BLaER1 treated with 17β-estradiol and CSF1 and Interleukin-3, amounts not matched to agents 10 nM and 100 nM (cell line): ENCODE results near the gene SDK2.
"Not testable (repeated sequence)": the region's sequence is repeated elsewhere in the genome, so short reads cannot be mapped to it uniquely, and the experiment has no call there.

Experiments used
- H3K27ac ChIP-seq, 11 experiments: shearing (Covaris generic); formaldehyde crosslinking; 2 replicates each; pipeline ENCODE4 v1.8.1; 2022
- H3K27me3 ChIP-seq, 11 experiments: shearing (Covaris generic); formaldehyde crosslinking; 2 replicates each; pipeline ENCODE4 v1.8.1; 2022
- H3K36me3 ChIP-seq, 11 experiments: shearing (Covaris generic); formaldehyde crosslinking; 2 replicates each; pipeline ENCODE4 v1.8.1; 2022
- H3K4me1 ChIP-seq, 10 experiments: shearing (Covaris generic); formaldehyde crosslinking; 2 replicates each; pipeline ENCODE4 v1.8.1; 2022
- H3K4me2 ChIP-seq, 11 experiments: shearing (Covaris generic); formaldehyde crosslinking; 2 replicates each; pipeline ENCODE4 v1.8.1; 2022
- H3K4me3 ChIP-seq, 10 experiments: shearing (Covaris generic); formaldehyde crosslinking; 2 replicates each; pipeline ENCODE4 v1.8.1; 2022
- H3K9ac ChIP-seq, 11 experiments: shearing (Covaris generic); formaldehyde crosslinking; 2 replicates each; pipeline ENCODE4 v1.8.1; 2022
- H3K9me3 ChIP-seq, 11 experiments: shearing (Covaris generic); formaldehyde crosslinking; replicated peaks in 1 of 11; 2 replicates each; pipeline ENCODE4 v1.8.1; 2022
- H4K20me1 ChIP-seq, 11 experiments: shearing (Covaris generic); formaldehyde crosslinking; 2 replicates each; pipeline ENCODE4 v1.8.1; 2022
- Cebpa-rat ChIP-seq, 11 experiments: shearing (Covaris generic); IDR thresholded peaks; 2 replicates each; pipeline ENCODE4 v1.8.1; 2022

Gene SDK2

DNA sequence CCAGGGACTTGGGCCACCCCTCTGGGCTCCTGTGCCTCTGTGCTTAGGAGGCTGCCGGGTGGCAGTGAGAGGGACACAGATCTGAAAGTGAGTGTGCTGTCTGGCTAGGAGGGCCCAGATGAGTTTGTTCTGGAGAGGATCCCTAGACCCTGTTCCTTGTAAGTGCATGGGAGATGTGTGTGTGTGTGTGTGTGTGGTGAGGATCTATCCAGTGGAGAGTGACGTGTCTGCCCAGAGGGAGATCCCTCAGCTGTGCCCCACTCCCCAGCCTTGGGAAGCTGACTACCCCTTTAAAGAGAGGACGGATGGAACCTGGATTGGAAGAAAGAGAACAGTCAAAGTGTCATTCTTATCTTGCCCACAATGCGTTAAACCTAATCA is 306.9 kb downstream of the SDK2 start:
- TF ChIP-seq Cebpa-rat (IDR thresholded peaks at IDR 0.05): no peak
- Histone ChIP-seq H3K36me3 (no peaks in the 10 kb centered on the region; a peak in 2 of 22 replicates), H3K27ac (no peak overlapping the region), H3K4me3 (no peak overlapping the region), H3K9ac (no peak overlapping the region), H3K9me3 (no peaks in the 10 kb centered on the region), H3K4me2 (no peak overlapping the region), H3K27me3 (no peaks in the 10 kb centered on the region), H4K20me1 (no peaks in the 10 kb centered on the region), H3K4me1 (peaks cover 1 to 28% (median 11%) of the 10 kb centered on the region in 10 experiments; a peak in 18 of 20 replicates)

DNA sequence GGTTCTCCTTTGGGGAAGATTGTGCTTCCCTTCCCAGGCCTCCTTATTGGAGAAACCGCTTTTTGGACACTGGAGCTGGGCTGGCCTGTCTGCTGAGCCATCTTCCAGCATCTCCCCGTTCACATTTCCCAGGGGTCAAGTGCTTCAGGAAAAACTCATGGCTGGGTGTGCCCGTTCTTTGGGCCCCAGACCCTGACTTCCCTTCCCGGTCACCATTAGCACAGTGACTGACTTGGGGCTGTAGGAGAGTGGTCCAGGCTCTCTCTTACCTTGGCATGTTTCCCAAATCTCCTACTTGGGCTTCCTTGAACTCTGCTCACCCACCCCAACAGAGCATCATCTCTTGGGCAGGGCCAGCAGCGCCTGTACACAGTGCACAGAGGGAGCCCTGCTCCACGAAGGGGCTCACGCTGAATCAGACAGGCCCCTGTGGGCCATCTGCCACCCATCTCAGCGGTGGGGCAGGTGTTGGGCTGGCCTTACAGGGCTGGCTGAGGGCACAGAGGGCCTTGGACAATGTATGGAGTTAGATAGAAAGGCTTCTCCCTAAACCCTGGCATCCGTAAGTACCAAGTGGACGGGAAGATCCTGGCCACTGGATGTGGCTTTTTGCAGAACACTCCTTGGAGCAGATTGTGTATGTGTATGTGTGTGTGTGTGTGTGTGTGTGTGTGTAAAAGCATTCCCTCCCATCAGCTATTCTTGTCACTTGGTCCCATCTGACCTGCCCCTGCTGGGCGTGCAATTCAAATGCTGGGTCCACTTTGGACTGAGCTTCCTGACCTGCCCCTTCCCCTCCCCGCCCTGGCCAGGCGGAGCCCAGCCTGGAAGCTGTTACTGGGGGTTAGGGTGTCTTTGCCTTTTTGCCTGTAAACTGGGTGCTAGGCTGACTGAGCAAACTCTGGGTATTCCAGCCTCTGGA is 307.6 kb downstream of the SDK2 start:
- Histone ChIP-seq H3K27me3 (no peaks in the 10 kb centered on the region), H4K20me1 (no peaks in the 10 kb centered on the region), H3K9ac (no peak overlapping the region), H3K9me3 (no peaks in the 10 kb centered on the region), H3K36me3 (no peaks in the 10 kb centered on the region; a peak in 2 of 22 replicates), H3K27ac (no peak overlapping the region), H3K4me2 (no peak overlapping the region), H3K4me1 (peaks cover 0 to 28% (median 11%) of the 10 kb centered on the region in 10 experiments; a peak in 18 of 20 replicates), H3K4me3 (no peak overlapping the region)
- TF ChIP-seq Cebpa-rat (IDR thresholded peaks at IDR 0.05): no peak

DNA sequence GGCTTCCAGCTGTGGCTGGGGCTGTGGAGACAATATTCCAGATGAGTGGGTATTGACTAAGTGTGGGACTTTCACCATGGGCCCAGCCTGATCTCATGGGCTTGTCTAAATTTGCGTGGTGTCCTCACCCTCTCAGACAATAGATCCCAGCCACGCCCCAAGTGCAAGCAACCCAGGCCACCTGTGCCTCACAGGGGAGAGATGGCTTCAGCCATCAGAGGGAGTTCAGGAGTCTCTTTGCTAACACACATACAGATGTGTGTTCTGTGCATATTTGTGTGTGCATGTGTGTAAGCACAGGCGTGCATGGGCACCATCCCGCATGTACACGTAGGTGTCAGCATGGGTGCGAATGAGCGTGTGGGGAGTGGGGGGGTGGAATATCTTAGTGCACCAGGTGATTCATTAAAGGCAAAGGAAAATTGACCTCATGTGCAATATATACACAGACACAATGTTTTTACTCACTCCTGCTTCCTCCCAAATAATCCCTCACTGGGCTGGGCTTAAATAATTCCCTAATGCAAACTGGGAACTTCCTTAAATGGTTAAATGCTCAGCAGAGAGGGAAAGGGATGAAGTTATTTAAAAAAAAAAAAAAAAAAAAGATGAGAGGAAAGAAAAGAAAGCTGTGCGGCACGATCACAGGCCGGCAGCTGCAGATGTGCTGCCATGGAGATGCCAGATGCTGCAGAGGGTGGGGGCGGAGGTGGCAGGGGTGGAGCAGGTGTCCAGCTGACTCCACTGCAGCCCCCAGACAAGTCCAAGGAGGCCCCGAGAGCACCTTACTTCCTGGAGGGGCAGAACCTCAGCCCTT is 308.4 kb downstream of the SDK2 start:
- Histone ChIP-seq H3K36me3 (no peaks in the 10 kb centered on the region; a peak in 2 of 22 replicates), H3K4me1 (peaks cover 0 to 27% (median 11%) of the 10 kb centered on the region in 10 experiments; a peak in 18 of 20 replicates), H3K4me2 (no peak overlapping the region), H3K27me3 (no peaks in the 10 kb centered on the region), H3K4me3 (no peak overlapping the region), H3K9me3 (no peaks in the 10 kb centered on the region), H3K27ac (no peak overlapping the region), H3K9ac (no peak overlapping the region), H4K20me1 (no peaks in the 10 kb centered on the region)
- TF ChIP-seq Cebpa-rat (IDR thresholded peaks at IDR 0.05): no peak

DNA sequence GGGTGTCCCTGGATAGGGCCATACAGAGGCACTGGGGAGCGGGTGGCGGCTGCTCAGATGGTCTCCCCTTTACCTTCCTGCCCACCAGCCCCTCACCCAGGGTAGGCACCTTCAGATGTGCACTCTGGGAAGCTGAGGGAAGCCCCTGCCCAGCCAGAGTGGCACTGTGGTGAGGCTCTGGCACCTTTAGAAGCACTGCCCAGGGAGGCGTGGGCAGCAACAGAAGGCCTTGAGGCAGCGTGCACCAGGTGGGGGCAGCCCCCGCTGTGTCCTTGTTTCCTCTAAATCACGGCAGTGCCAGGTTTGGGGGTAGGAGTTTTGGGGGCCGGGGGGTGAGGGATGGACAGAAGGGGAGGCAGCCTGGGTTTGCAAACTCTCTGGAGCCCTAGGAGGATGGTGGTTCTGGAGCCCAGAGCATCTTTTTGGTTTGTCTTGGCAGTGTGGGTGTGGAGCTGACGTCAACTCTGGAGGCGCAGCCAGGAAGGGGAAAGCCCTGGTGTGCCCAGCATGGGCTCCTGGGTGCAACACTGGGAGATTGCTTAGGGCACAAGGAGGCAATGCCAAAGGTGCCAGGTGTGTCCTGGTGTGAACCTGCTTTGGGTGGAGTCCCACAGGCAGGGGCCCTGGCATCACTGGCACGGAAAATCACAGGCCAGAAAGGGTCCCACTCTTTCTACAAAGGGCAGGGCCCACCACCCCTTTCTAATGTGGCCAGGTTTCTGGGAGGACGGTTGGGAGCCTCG is 309.3 kb downstream of the SDK2 start:
- peaks cover 0 to 19% (median 8%) of the 10 kb centered on the region in 10 experiments; a peak in 17 of 20 replicates for H3K4me1 ChIP-seq
- TF ChIP-seq Cebpa-rat (IDR thresholded peaks at IDR 0.05): no peak
- H3K9me3 ChIP-seq: no peaks in the 10 kb centered on the region

DNA sequence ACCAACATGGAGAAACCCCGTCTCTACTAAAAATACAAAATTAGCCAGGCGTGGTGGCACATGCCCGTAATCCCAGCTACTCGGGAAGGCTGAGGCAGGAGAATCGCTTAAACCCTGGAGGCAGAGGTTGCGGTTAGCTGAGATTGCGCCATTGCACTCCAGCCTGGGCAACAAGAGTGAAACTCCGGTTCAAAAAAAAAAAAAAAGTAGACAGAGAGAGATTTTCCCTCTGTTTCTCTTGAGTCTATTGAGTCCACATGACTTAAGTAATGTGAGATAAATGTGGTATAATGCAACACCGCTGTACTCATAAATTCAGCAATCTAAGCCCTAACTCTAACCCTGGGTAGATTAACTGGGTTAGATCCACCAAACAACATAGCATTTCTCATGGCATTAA is 310.8 kb downstream of the SDK2 start:
- not testable (repeated sequence) for H4K20me1 ChIP-seq, H3K9ac ChIP-seq, H3K27me3 ChIP-seq, H3K36me3 ChIP-seq, H3K4me3 ChIP-seq, H3K9me3 ChIP-seq, H3K4me2 ChIP-seq, H3K27ac ChIP-seq
- H3K4me1 ChIP-seq: peaks cover 0 to 16% (median 4%) of the 10 kb centered on the region in 10 experiments; a peak in 11 of 20 replicates

More for the DNA sequence above, 309.3 kb downstream of the SDK2 start:
- Histone ChIP-seq H3K9ac (no peak overlapping the region), H3K27ac (no peak overlapping the region), H4K20me1 (no peaks in the 10 kb centered on the region), H3K4me2 (peak overlapping the region in 1 of 11 experiments; percentile 21; a peak in 1 of 22 replicates), H3K36me3 (no peaks in the 10 kb centered on the region; a peak in 2 of 22 replicates), H3K4me3 (no peak overlapping the region), H3K27me3 (no peaks in the 10 kb centered on the region)

DNA sequence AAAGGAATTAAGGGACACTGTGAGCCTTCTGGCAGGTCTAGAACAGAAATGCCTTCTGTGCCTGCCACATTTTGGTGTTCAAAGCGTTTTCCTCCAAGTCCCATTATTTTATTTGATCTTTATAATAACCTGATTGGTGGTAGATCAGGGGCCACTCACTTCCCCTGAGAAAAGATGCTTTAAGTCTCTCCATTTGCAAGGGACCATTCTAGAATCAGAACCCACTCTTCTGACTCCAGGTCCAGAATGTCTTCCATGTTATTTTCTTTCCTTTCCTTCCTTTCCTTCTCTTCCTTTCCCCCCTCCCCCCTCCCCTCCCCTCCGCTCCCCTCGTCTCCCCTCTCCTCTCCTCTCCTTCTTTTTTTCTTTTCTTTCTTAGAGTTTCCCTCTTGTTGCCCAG is 313.2 kb downstream of the SDK2 start:
- H3K9ac ChIP-seq: no peak overlapping the region
- no peak for TF ChIP-seq Cebpa-rat (IDR thresholded peaks at IDR 0.05)
- H3K4me1 ChIP-seq: peaks cover 0 to 16% (median 4%) of the 10 kb centered on the region in 10 experiments; a peak in 10 of 20 replicates
- H3K36me3 ChIP-seq: no peaks in the 10 kb centered on the region
- no peak overlapping the region for H3K27ac ChIP-seq
- H3K4me3 ChIP-seq: no peak overlapping the region
- H3K27me3 ChIP-seq: no peaks in the 10 kb centered on the region
- H4K20me1 ChIP-seq: no peaks in the 10 kb centered on the region
- no peaks in the 10 kb centered on the region for H3K9me3 ChIP-seq
- no peak overlapping the region for H3K4me2 ChIP-seq

DNA sequence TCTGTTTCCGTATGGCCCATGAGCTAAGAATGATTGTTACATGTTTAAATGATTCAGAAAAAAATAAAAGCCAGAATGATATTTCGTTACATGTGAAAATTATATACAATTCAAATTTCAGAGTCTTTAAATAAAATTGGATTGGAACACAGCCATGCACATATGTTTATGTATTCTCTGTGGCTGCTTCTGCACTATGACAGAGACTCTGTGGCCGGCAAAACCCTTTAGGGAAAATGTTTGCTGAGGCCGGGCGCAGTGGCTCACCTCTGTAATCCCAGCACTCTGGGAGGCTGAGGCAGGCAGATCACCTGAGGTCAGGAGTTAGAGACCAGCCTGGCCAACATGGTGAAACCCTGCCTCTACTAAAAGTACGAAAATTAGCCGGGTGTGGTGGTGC is 316.6 kb downstream of the SDK2 start:
- no peaks in the 10 kb centered on the region for H4K20me1 ChIP-seq
- H3K27me3 ChIP-seq: no peaks in the 10 kb centered on the region
- H3K9ac ChIP-seq: no peak overlapping the region
- peaks cover 0 to 4% (median 0%) of the 10 kb centered on the region in 11 experiments; a peak in 2 of 22 replicates for H3K9me3 ChIP-seq
- no peak overlapping the region for H3K4me2 ChIP-seq
- H3K36me3 ChIP-seq: no peaks in the 10 kb centered on the region
- no peak for TF ChIP-seq Cebpa-rat (IDR thresholded peaks at IDR 0.05)
- no peak overlapping the region for H3K27ac ChIP-seq
- H3K4me1 ChIP-seq: peaks cover 8 to 25% (median 22%) of the 10 kb centered on the region in 10 experiments; a peak in 17 of 20 replicates
- H3K4me3 ChIP-seq: no peak overlapping the region

DNA sequence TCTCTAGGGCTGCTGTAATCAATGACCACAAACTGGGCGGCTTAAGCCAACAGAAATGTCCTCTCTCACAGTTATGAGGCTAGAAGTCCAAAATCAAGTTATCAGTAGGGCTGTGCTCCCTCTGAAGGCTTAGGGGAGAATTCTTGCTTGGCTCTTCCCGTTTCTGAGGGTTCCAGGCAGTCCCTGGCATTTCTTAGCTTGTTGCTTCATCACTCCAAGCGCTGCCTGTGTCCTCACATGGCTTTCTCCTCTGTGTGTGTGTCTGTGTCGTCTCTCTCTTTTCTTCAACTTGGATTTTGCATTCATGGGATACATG is 318.8 kb downstream of the SDK2 start:
- H3K4me2 ChIP-seq: peak overlapping the region; percentile 2 to 72 (median 59); a peak in 18 of 22 replicates
- peaks cover 8 to 25% (median 22%) of the 10 kb centered on the region in 10 experiments; a peak in 17 of 20 replicates for H3K4me1 ChIP-seq
- H3K27ac ChIP-seq: no peak overlapping the region
- H3K4me3 ChIP-seq: no peak overlapping the region
- TF ChIP-seq Cebpa-rat (IDR thresholded peaks at IDR 0.05): peak in 1 of 11 experiments; percentile 34; a peak in 1 of 22 replicates
- H3K36me3 ChIP-seq: no peaks in the 10 kb centered on the region
- no peaks in the 10 kb centered on the region for H3K27me3 ChIP-seq
- no peaks in the 10 kb centered on the region for H4K20me1 ChIP-seq
- no peak overlapping the region for H3K9ac ChIP-seq
- H3K9me3 ChIP-seq: peaks cover 0 to 5% (median 0%) of the 10 kb centered on the region in 11 experiments; a peak in 2 of 22 replicates
